Measurements from ENCODE around the gene TRIM66.

The TRIM66 gene

DNA sequence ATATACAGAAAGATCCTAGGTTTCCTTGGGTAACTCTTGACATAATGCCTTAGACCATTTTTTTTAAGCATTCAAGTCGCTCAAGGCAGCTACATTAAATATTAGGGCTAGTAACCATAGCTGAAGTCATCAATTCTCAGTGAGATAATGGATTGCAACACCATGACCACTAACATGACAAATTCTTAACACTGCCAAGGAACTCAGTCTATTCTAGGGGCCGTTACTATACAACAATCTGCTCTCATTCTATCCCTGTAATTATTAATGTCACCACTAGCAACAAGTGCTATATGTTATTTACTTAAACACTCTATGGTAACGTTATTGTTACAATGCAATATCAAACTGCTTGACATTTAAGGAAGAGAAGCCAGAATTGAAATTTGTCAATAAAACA is 85.3 kb downstream of the TRIM66 start:
- DNase-seq (ENCODE audit: extremely low read depth, low read depth): no peak
- H3K4me3 ChIP-seq (replicated peaks; ENCODE audit: low read depth, low read length): no peak overlapping the region
- TF ChIP-seq CTCF (IDR thresholded peaks at IDR 0.05; ENCODE audit: low read depth, low read length, missing control alignments): no peak

- no peak for DNase-seq (ENCODE audit: extremely low read depth, low read depth)
- no peak for TF ChIP-seq CTCF (IDR thresholded peaks at IDR 0.05; ENCODE audit: low read depth, low read length, missing control alignments)
- no peak overlapping the region for H3K4me3 ChIP-seq (replicated peaks; ENCODE audit: low read depth, low read length)
Measured at GRCh38 chr11:8596504-8597046, 85.9 kb downstream of the TRIM66 start.

- no peak for TF ChIP-seq CTCF (IDR thresholded peaks at IDR 0.05; ENCODE audit: low read depth, low read length, missing control alignments)
- DNase-seq (ENCODE audit: extremely low read depth, low read depth): no peak
- peak within 1 kb of the TSS; percentile 64 for H3K4me3 ChIP-seq (replicated peaks; ENCODE audit: low read depth, low read length)
Measured at GRCh38 chr11:8593935-8594909, 88.2 kb downstream of the TRIM66 start, which contains the start of gene STK33. TSS of gene STK33 (minus strand) at chr11:8594228. CDS start at chr11:8474905, 119,323 bp downstream.

- DNase-seq (ENCODE audit: extremely low read depth, low read depth): no peak
- H3K4me3 ChIP-seq (replicated peaks; ENCODE audit: low read depth, low read length): peak overlapping the region; percentile 64
Measured at GRCh38 chr11:8593455-8593854, 89.0 kb downstream of the TRIM66 start.

GRCh38 chr11:8587915-8588314 is 94.5 kb downstream of the TRIM66 start:
- TF ChIP-seq CTCF (IDR thresholded peaks at IDR 0.05; ENCODE audit: low read depth, low read length, missing control alignments): no peak
- no peak for DNase-seq (ENCODE audit: extremely low read depth, low read depth)
- H3K4me3 ChIP-seq (replicated peaks; ENCODE audit: low read depth, low read length): no peak overlapping the region

More at GRCh38 chr11:8593455-8593854, 89.0 kb downstream of the TRIM66 start:
- TF ChIP-seq CTCF (IDR thresholded peaks at IDR 0.05; ENCODE audit: low read depth, low read length, missing control alignments): no peak

DNA sequence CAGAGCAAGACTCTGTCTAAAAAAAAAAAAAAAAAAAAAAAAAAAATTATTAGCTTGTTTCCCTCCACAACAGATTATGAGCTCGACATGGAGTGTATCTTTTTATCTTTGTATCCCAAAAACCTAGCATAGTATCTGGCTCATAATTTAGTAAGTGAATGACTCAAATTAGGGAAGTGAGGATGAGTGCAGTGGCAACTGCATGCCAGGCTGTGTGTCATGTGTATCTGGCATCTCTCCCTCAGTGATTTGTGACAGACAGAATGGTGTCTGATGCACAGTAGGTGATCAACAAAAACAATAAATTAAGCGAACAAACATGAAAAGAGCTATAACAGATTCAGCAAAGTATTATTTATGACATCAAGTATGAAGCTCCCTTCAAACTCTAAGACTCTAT is 95.7 kb downstream of the TRIM66 start:
- no peak for DNase-seq (ENCODE audit: extremely low read depth, low read depth)

More for the DNA sequence above, 95.7 kb downstream of the TRIM66 start:
- no peak overlapping the region for H3K4me3 ChIP-seq (replicated peaks; ENCODE audit: low read depth, low read length)
- TF ChIP-seq CTCF (IDR thresholded peaks at IDR 0.05; ENCODE audit: low read depth, low read length, missing control alignments): no peak
